ENCODE measurements around the gene NR3C2. TPM values are rescaled to one million over a fixed set of nuclear protein-coding genes. Genes with fewer than 3 reads are reported as not detected.

NR3C2 gene
- total RNA-seq, 2 donors from 2014 or later: 14.6 to 17.4 TPM

GRCh38 chr4:148120216-148120615, 322.0 kb downstream of the NR3C2 start:
- intact Hi-C loops (cut with DNase I): no loop called here
- WGBS: 90% methylated on average over 3 of the region's 3 CpGs
- no peak for TF ChIP-seq POLR2A (IDR thresholded peaks at IDR 0.05)
- no peak for TF ChIP-seq POLR2AphosphoS5 (IDR thresholded peaks at IDR 0.05)
- no peak for TF ChIP-seq CTCF (IDR thresholded peaks at IDR 0.05)
- Histone ChIP-seq H3K36me3 (no peaks in the 10 kb centered on the region), H3K9me3 (no peaks in the 10 kb centered on the region), H3K27me3 (replicated peaks; ENCODE audit: insufficient read depth) (no peaks in the 10 kb centered on the region), H3K27ac (no peak overlapping the region), H3K4me1 (replicated peaks) (no peaks in the 10 kb centered on the region), H3K4me3 (no peak overlapping the region)
- no peak for DNase-seq (ENCODE audit: low spot score)

- H3K9me3 ChIP-seq: no peaks in the 10 kb centered on the region
- H3K4me3 ChIP-seq: no peak overlapping the region
- WGBS: 81% methylated on average over 3 of the region's 3 CpGs
- no peak overlapping the region for H3K27ac ChIP-seq
- intact Hi-C loops (cut with DNase I): no loop called here
- H3K27me3 ChIP-seq (replicated peaks; ENCODE audit: insufficient read depth): no peaks in the 10 kb centered on the region
- no peak for DNase-seq (ENCODE audit: low spot score)
- no peak for TF ChIP-seq CTCF (IDR thresholded peaks at IDR 0.05)
- TF ChIP-seq POLR2A (IDR thresholded peaks at IDR 0.05): no peak
- TF ChIP-seq POLR2AphosphoS5 (IDR thresholded peaks at IDR 0.05): no peak
- H3K4me1 ChIP-seq (replicated peaks): no peaks in the 10 kb centered on the region
- H3K36me3 ChIP-seq: no peaks in the 10 kb centered on the region
These were observed 323.6 kb downstream of the NR3C2 start for GRCh38 chr4:148118633-148119032.

GRCh38 chr4:148118179-148118578, 324.0 kb downstream of the NR3C2 start:
- H3K27me3 ChIP-seq (replicated peaks; ENCODE audit: insufficient read depth): no peaks in the 10 kb centered on the region
- WGBS: 95% methylated on average over 4 of the region's 4 CpGs
- DNase-seq (ENCODE audit: low spot score): no peak
- no peak overlapping the region for H3K27ac ChIP-seq
- intact Hi-C loops (cut with DNase I): no loop called here
- TF ChIP-seq CTCF (IDR thresholded peaks at IDR 0.05) (no peak), POLR2AphosphoS5 (IDR thresholded peaks at IDR 0.05) (no peak), POLR2A (IDR thresholded peaks at IDR 0.05) (no peak)
- H3K4me3 ChIP-seq: no peak overlapping the region
- H3K36me3 ChIP-seq: no peaks in the 10 kb centered on the region
- no peaks in the 10 kb centered on the region for H3K9me3 ChIP-seq
- H3K4me1 ChIP-seq (replicated peaks): no peaks in the 10 kb centered on the region

GRCh38 chr4:148116969-148117368, 325.2 kb downstream of the NR3C2 start:
- Histone ChIP-seq H3K36me3 (no peaks in the 10 kb centered on the region), H3K27ac (no peak overlapping the region), H3K9me3 (no peaks in the 10 kb centered on the region), H3K4me1 (replicated peaks) (no peaks in the 10 kb centered on the region), H3K4me3 (no peak overlapping the region), H3K27me3 (replicated peaks; ENCODE audit: insufficient read depth) (no peaks in the 10 kb centered on the region)
- 62% methylated on average over 4 of the region's 4 CpGs for WGBS
- intact Hi-C loops (cut with DNase I): no loop called here
- TF ChIP-seq POLR2A (IDR thresholded peaks at IDR 0.05): no peak
- TF ChIP-seq POLR2AphosphoS5 (IDR thresholded peaks at IDR 0.05): no peak
- TF ChIP-seq CTCF (IDR thresholded peaks at IDR 0.05): no peak
- no peak for DNase-seq (ENCODE audit: low spot score)

GRCh38 chr4:148116264-148116663, 325.9 kb downstream of the NR3C2 start:
- H3K27me3 ChIP-seq (replicated peaks; ENCODE audit: insufficient read depth): no peaks in the 10 kb centered on the region
- no peaks in the 10 kb centered on the region for H3K4me1 ChIP-seq (replicated peaks)
- 17% methylated on average over 2 of the region's 2 CpGs for WGBS
- H3K4me3 ChIP-seq: no peak overlapping the region
- DNase-seq (ENCODE audit: low spot score): no peak
- no peak for TF ChIP-seq POLR2AphosphoS5 (IDR thresholded peaks at IDR 0.05)
- no peak for TF ChIP-seq POLR2A (IDR thresholded peaks at IDR 0.05)
- TF ChIP-seq CTCF (IDR thresholded peaks at IDR 0.05): no peak
- H3K36me3 ChIP-seq: no peaks in the 10 kb centered on the region
- H3K9me3 ChIP-seq: no peaks in the 10 kb centered on the region
- intact Hi-C loops (cut with DNase I): no loop called here
- H3K27ac ChIP-seq: no peak overlapping the region

All from prostate gland (tissue), 2 donors.